Neural progenitor cell (in vitro differentiated cells): ENCODE measurements around the gene TLDC2. TPM values are rescaled to one million over a fixed set of nuclear protein-coding genes. Genes with fewer than 3 reads are reported as not detected.
A peak's percentile ranks its signal among the peaks of the same experiment; 100 is the strongest.

Experiments used
- DNase-seq: peaks from one replicate; pipeline ENCODE4 v3.0.0-alpha.2; 2016; ENCODE audit warnings: low spot score
- H2AFZ ChIP-seq: fragments of 200-600 bp; sonication (generic); replicated peaks from 2 replicates; pipeline ENCODE4 v1.6.1; 2016; ENCODE audit warnings: antibody characterized with exemption
- H3F3A ChIP-seq: fragments of 200-600 bp; sonication (generic); 2 replicates; pipeline ENCODE4 v1.6.1; 2016; ENCODE audit warnings: antibody characterized with exemption, low read depth
- H3K27ac ChIP-seq: fragments of 200-600 bp; sonication (generic); 2 replicates; pipeline ENCODE4 v1.5.1; 2016; ENCODE audit warnings: mild to moderate bottlenecking
- H3K27me3 ChIP-seq: fragments of 200-600 bp; sonication (generic); 2 replicates; pipeline ENCODE4 v1.6.1; 2016; ENCODE audit warnings: mild to moderate bottlenecking, moderate library complexity
- H3K36me3 ChIP-seq: fragments of 200-600 bp; sonication (generic); 2 replicates; pipeline ENCODE4 v1.5.1; 2016
- H3K4me1 ChIP-seq: fragments of 200-600 bp; sonication (generic); 2 replicates; pipeline ENCODE4 v1.6.1; 2016; ENCODE audit warnings: mixed run types
- H3K4me2 ChIP-seq: fragments of 200-600 bp; sonication (generic); 2 replicates; pipeline ENCODE4 v1.6.1; 2016
- H3K4me3 ChIP-seq: fragments of 200-600 bp; sonication (generic); 2 replicates; pipeline ENCODE4 v1.5.1; 2016
- H3K79me2 ChIP-seq: fragments of 200-600 bp; sonication (generic); 2 replicates; pipeline ENCODE4 v1.6.1; 2016; ENCODE audit warnings: low read depth
- H3K9ac ChIP-seq: fragments of 200-600 bp; sonication (generic); 2 replicates; pipeline ENCODE4 v1.6.1; 2016
- H3K9me3 ChIP-seq: fragments of 200-600 bp; sonication (generic); 2 replicates; pipeline ENCODE4 v1.5.1; 2016; ENCODE audit warnings: low read depth
- H4K20me1 ChIP-seq: fragments of 200-600 bp; sonication (generic); 2 replicates; pipeline ENCODE4 v1.6.1; 2016; ENCODE audit warnings: low read depth
- H3K27ac Mint-ChIP-seq: 3 replicates; pipeline ENCODE4 v1.8.0; 2021; ENCODE audit warnings: mixed read lengths
- H3K27me3 Mint-ChIP-seq: 2 replicates; pipeline ENCODE4 v1.8.0; 2022; ENCODE audit warnings: low read depth, mild to moderate bottlenecking, inconsistent platforms, moderate library complexity, mixed read lengths; ENCODE audit not compliant: insufficient read depth
- H3K36me3 Mint-ChIP-seq: 3 replicates; pipeline ENCODE4 v1.8.0; 2021; ENCODE audit warnings: mixed read lengths
- H3K4me1 Mint-ChIP-seq: 3 replicates; pipeline ENCODE4 v1.8.0; 2021; ENCODE audit warnings: mixed read lengths
- H3K4me3 Mint-ChIP-seq: 3 replicates; pipeline ENCODE4 v1.8.0; 2021; ENCODE audit warnings: mild to moderate bottlenecking, moderate library complexity, mixed read lengths
- H3K9me3 Mint-ChIP-seq: 3 replicates; pipeline ENCODE4 v1.8.0; 2020; ENCODE audit warnings: mixed read lengths
- CTCF ChIP-seq: fragments of 200-600 bp; sonication (generic); IDR thresholded peaks from 2 replicates; pipeline ENCODE4 v1.5.1; 2017; ENCODE audit warnings: antibody characterized with exemption, mild to moderate bottlenecking
- EZH2 ChIP-seq: fragments of 200-600 bp; sonication (generic); IDR thresholded peaks from 2 replicates; pipeline ENCODE4 v1.6.1; 2017; ENCODE audit warnings: antibody characterized with exemption, mild to moderate bottlenecking, moderate library complexity
- EZH2phosphoT487 ChIP-seq: fragments of 200-600 bp; sonication (generic); IDR thresholded peaks from 2 replicates; pipeline ENCODE4 v1.6.1; 2017; ENCODE audit warnings: antibody characterized with exemption
- total RNA-seq: library from RNA; depleted of rRNA; stranded (reverse); fragments of >200 nt; gene quantifications from 2 replicates; pipeline ENCODE4 v1.2.3, GENCODE V29; 2015; ENCODE audit warnings: low replicate concordance

TLDC2 gene
- total RNA-seq, 1 donor from 2014 or later = 2.4 TPM

- Histone ChIP-seq H3K36me3 (no peaks in the 10 kb centered on the region), H3K79me2 (no peaks in the 10 kb centered on the region), H3K4me2 (no peak overlapping the region), H3K9me3 (no peaks in the 10 kb centered on the region), H3K27ac (peak overlapping the region; percentile 23), H4K20me1 (no peaks in the 10 kb centered on the region), H3F3A (peaks cover 25% of the 10 kb centered on the region), H3K4me3 (no peak overlapping the region), H3K4me1 (peaks cover 7% of the 10 kb centered on the region), H3K27me3 (no peaks in the 10 kb centered on the region), H2AFZ (no peak overlapping the region), H3K9ac (no peak overlapping the region)
- no peak for DNase-seq
- no peak for TF ChIP-seq CTCF
- no peak for TF ChIP-seq EZH2
- TF ChIP-seq EZH2phosphoT487 = no peak
- Mint-ChIP-seq H3K27ac (no peak overlapping the region), H3K9me3 (no peaks in the 10 kb centered on the region), H3K36me3 (no peaks in the 10 kb centered on the region), H3K27me3 (peaks cover 2% of the 10 kb centered on the region), H3K4me1 (peaks cover 19% of the 10 kb centered on the region), H3K4me3 (no peak overlapping the region)
Observed at GRCh38 chr20:36888880-36889516, 13.1 kb downstream of the TLDC2 start.

GRCh38 chr20:36890586-36890985 lies 14.6 kb downstream of the TLDC2 start:
- Histone ChIP-seq H3K9ac (no peak overlapping the region), H2AFZ (no peak overlapping the region), H3K27me3 (no peaks in the 10 kb centered on the region), H4K20me1 (no peaks in the 10 kb centered on the region), H3K9me3 (no peaks in the 10 kb centered on the region), H3K79me2 (no peaks in the 10 kb centered on the region), H3K36me3 (no peaks in the 10 kb centered on the region), H3K4me2 (no peak overlapping the region), H3K4me3 (no peak overlapping the region), H3F3A (peaks cover 24% of the 10 kb centered on the region), H3K27ac (no peak overlapping the region), H3K4me1 (peaks cover 7% of the 10 kb centered on the region)
- H3K27me3 Mint-ChIP-seq = peaks cover 2% of the 10 kb centered on the region
- TF ChIP-seq CTCF (no peak), EZH2phosphoT487 (no peak), EZH2 (no peak)
- H3K9me3 Mint-ChIP-seq = no peaks in the 10 kb centered on the region
- peaks cover 17% of the 10 kb centered on the region for H3K4me1 Mint-ChIP-seq
- H3K27ac Mint-ChIP-seq = no peak overlapping the region
- no peak overlapping the region for H3K4me3 Mint-ChIP-seq
- no peak for DNase-seq
- H3K36me3 Mint-ChIP-seq = no peaks in the 10 kb centered on the region

- H3K27me3 Mint-ChIP-seq = peaks cover 6% of the 10 kb centered on the region
Observed at GRCh38 chr20:36891211-36891610, 15.3 kb downstream of the TLDC2 start.

More at GRCh38 chr20:36891211-36891610, 15.3 kb downstream of the TLDC2 start:
- H3K4me2 ChIP-seq = no peak overlapping the region
- no peaks in the 10 kb centered on the region for H3K36me3 ChIP-seq
- H3K27ac ChIP-seq = no peak overlapping the region
- no peak overlapping the region for H3K9ac ChIP-seq
- Mint-ChIP-seq H3K4me3 (no peak overlapping the region), H3K4me1 (peaks cover 15% of the 10 kb centered on the region), H3K27ac (no peak overlapping the region), H3K36me3 (no peaks in the 10 kb centered on the region), H3K9me3 (no peaks in the 10 kb centered on the region)
- no peak for DNase-seq
- no peaks in the 10 kb centered on the region for H4K20me1 ChIP-seq
- peaks cover 19% of the 10 kb centered on the region for H3F3A ChIP-seq
- H2AFZ ChIP-seq = no peak overlapping the region
- no peaks in the 10 kb centered on the region for H3K27me3 ChIP-seq
- H3K9me3 ChIP-seq = no peaks in the 10 kb centered on the region
- no peak overlapping the region for H3K4me3 ChIP-seq
- H3K4me1 ChIP-seq = peaks cover 7% of the 10 kb centered on the region
- TF ChIP-seq EZH2phosphoT487 (no peak), EZH2 (no peak), CTCF (no peak)
- H3K79me2 ChIP-seq = no peaks in the 10 kb centered on the region
